ENCODE results near the gene RPS6KA1. TPM values are rescaled to one million over a fixed set of nuclear protein-coding genes. Genes with fewer than 3 reads are reported as not detected.

RPS6KA1 gene
- polyA plus RNA-seq, 1 experiment, result 3.2 TPM

DNA sequence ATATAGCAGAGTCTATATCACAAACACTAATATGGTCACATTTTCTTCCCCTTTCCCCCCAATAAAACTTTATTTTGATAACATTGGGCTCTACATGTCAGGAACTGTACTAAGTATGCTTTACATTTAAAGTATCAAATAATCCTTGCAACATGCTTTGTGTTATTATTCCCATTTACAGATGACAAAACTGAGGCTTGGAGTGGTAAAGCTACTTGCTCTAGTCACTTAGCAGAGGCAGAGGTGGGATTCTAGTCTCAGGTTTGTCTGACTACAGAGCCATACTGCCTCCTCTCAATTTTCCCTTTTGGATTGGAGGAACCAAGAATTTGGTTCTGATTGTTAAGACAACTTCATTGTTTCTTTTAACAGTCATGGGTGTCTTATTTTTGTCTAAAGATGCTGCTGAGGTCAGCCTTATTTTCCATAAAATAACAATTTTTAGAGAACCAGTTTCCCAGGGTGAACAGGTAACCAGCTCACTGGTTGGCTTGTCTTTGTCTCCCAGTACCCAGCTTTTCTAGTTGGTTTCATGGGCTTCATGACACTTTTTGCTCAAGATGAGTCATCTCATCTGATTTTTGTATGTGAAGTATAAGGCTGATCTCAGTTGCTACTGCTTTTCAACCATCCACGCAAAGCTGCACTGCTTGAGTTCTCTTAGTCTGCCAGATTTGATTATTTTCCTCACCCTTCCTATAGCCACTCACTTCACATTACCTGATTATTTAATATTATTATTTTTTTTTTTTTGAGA is 85.3 kb downstream of the RPS6KA1 start:
- no peaks in the 10 kb centered on the region for H3K36me3 ChIP-seq (ENCODE audit: control insufficient read depth, insufficient read depth, low read length)
- H3K27me3 ChIP-seq (ENCODE audit: control insufficient read depth, insufficient read depth, low read length), result 0 out of 2 replicates have a peak, but pooled peaks cover 2% of the 10 kb centered on the region
- DNase-seq (ENCODE audit: low read depth), result no peak
- ChIA-PET CTCF (interaction anchor here (1.8 to 3.1 kb wide), 3 partner anchors 11 to 174 kb away, joined by 4 to 12 read pairs (median 6); partner anchors contain the start of gene PIGV), POLR2A (no interaction called here)
- no peak overlapping the region for H3K4me3 ChIP-seq (ENCODE audit: low read depth, low read length)
- TF ChIP-seq, protein P1, sequence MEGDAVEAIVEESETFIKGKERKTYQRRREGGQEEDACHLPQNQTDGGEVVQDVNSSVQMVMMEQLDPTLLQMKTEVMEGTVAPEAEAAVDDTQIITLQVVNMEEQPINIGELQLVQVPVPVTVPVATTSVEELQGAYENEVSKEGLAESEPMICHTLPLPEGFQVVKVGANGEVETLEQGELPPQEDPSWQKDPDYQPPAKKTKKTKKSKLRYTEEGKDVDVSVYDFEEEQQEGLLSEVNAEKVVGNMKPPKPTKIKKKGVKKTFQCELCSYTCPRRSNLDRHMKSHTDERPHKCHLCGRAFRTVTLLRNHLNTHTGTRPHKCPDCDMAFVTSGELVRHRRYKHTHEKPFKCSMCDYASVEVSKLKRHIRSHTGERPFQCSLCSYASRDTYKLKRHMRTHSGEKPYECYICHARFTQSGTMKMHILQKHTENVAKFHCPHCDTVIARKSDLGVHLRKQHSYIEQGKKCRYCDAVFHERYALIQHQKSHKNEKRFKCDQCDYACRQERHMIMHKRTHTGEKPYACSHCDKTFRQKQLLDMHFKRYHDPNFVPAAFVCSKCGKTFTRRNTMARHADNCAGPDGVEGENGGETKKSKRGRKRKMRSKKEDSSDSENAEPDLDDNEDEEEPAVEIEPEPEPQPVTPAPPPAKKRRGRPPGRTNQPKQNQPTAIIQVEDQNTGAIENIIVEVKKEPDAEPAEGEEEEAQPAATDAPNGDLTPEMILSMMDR (IDR thresholded peaks at IDR 0.05; ENCODE audit: insufficient read depth, low read depth, low read length), result no peak

DNA sequence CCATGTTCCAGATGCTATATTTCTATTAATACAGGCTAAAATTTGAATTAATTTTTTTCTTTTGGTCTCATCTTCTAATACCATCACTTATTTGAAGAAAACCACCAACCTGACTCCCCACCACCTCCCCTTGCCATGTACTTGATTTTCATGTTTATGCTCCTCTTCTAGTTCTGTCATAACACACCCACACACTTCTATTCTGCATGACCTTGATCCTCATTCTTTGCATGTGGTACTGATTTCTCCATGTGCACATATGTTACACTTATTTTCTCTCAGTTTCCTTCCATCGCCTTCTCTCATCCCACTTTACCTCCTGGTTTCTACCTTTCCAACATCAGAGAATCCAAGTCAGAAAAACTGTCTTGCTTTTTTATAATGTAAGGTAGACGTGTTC is 87.3 kb downstream of the RPS6KA1 start:
- Histone ChIP-seq H3K4me3 (ENCODE audit: low read depth, low read length) (no peak overlapping the region), H3K36me3 (ENCODE audit: control insufficient read depth, insufficient read depth, low read length) (no peaks in the 10 kb centered on the region), H3K27me3 (ENCODE audit: control insufficient read depth, insufficient read depth, low read length) (no peaks in the 10 kb centered on the region)
- POLR2A ChIA-PET, result no interaction called here
- no peak for DNase-seq (ENCODE audit: low read depth)
- TF ChIP-seq, protein P1 (IDR thresholded peaks at IDR 0.05; ENCODE audit: insufficient read depth, low read depth, low read length), result no peak
- CTCF ChIA-PET, result interaction anchor here (1.3 to 1.8 kb wide), 3 partner anchors 14 to 172 kb away, joined by 3 to 9 read pairs (median 5); no protein-coding TSS in a partner anchor

DNA sequence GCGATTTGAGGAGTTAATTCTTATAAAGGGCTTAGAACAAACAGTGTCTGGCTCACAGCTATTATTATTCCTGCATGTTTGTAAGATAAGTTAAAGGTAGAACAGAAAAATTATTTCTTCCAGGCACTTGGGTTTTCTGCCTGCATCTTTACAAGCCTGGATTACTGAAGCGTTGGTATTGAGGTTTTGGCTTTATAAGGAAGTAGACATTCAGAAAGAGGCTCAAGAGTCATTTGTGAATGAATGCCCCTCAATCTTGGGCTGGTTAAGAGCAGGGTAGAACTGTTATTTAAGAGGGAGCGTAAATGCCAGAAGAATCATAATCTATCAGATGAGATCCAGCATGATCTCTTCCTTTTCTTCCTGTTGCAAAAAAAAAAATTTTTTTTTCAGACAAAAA is 89.0 kb downstream of the RPS6KA1 start:
- TF ChIP-seq, protein P1 (IDR thresholded peaks at IDR 0.05; ENCODE audit: insufficient read depth, low read depth, low read length), result no peak
- no peak for DNase-seq (ENCODE audit: low read depth)
- no peaks in the 10 kb centered on the region for H3K36me3 ChIP-seq (ENCODE audit: control insufficient read depth, insufficient read depth, low read length)
- ChIA-PET CTCF (interaction anchor here (1.4 kb wide), 1 partner anchor 181 kb away, joined by 4 read pairs; no protein-coding TSS in a partner anchor), POLR2A (interaction anchor here (0.7 kb wide), 1 partner anchor 28 kb away, joined by 5 read pairs; no protein-coding TSS in a partner anchor)
- H3K27me3 ChIP-seq (ENCODE audit: control insufficient read depth, insufficient read depth, low read length), result no peaks in the 10 kb centered on the region
- no peak overlapping the region for H3K4me3 ChIP-seq (ENCODE audit: low read depth, low read length)

Small RNA genes within 50 kb of the gene (small RNA-seq; reads per million reads assigned to genes)
- gene MIR1976 (ENCODE audit: insufficient read length, low read depth, low replicate concordance) (not detected), gene RF00019 (ENCODE audit: insufficient read length, low read depth, low replicate concordance) (not detected), gene RNU7-29P (ENCODE audit: insufficient read length, low read depth, low replicate concordance) (not detected)

Other genes with a start within 250 kb of the RPS6KA1 start
- 298 and 309 TPM in 2 replicates for gene SH3BGRL3, start 249.7 kb upstream of the RPS6KA1 start, polyA plus RNA-seq (2011; rRNA removed)
- gene UBXN11, start 223.1 kb upstream of the RPS6KA1 start, polyA plus RNA-seq (2011; rRNA removed), result 8.5 and 12.9 TPM in 2 replicates
- gene CD52, start 211.8 kb upstream of the RPS6KA1 start, polyA plus RNA-seq (2011; rRNA removed), result not detected in 2 replicates
- gene CRYBG2, start 175.6 kb upstream of the RPS6KA1 start, polyA plus RNA-seq (2011; rRNA removed), result 0.20 and 0.44 TPM in 2 replicates
- gene ZNF683, start 157.0 kb upstream of the RPS6KA1 start, polyA plus RNA-seq (2011; rRNA removed), result not detected in 2 replicates
- gene LIN28A, start 118.9 kb upstream of the RPS6KA1 start, polyA plus RNA-seq (2011; rRNA removed), result not detected in 2 replicates
- 37.2 and 46.2 TPM in 2 replicates for gene DHDDS, start 97.4 kb upstream of the RPS6KA1 start, polyA plus RNA-seq (2011; rRNA removed)
- gene HMGN2, start 57.3 kb upstream of the RPS6KA1 start, polyA plus RNA-seq (2011; rRNA removed), result 252 and 268 TPM in 2 replicates
- 9.3 and 16.0 TPM in 2 replicates for gene ARID1A, start 166.3 kb downstream of the RPS6KA1 start, polyA plus RNA-seq (2011; rRNA removed)